Progenitor cell of endocrine pancreas (in vitro differentiated cells): ENCODE data around the gene SIM1. TPM values are rescaled to one million over a fixed set of nuclear protein-coding genes. Genes with fewer than 3 reads are reported as not detected.

ENCODE experiments used
- DNase-seq: peaks from one replicate; pipeline ENCODE4 v3.0.0; 2021; ENCODE audit warnings: low spot score; ENCODE audit not compliant: unreplicated experiment
- H3K27ac Mint-ChIP-seq: 2 replicates; pipeline ENCODE4 v1.8.0; 2021; ENCODE audit warnings: mild to moderate bottlenecking, moderate library complexity, mixed read lengths
- H3K27me3 Mint-ChIP-seq: 2 replicates; pipeline ENCODE4 v1.8.0; 2021; ENCODE audit warnings: mixed read lengths
- H3K36me3 Mint-ChIP-seq: 2 replicates; pipeline ENCODE4 v1.8.0; 2022; ENCODE audit warnings: mixed read lengths; ENCODE audit not compliant: insufficient read depth
- H3K4me1 Mint-ChIP-seq: 2 replicates; pipeline ENCODE4 v1.8.0; 2021; ENCODE audit warnings: low read depth, mixed read lengths
- H3K4me3 Mint-ChIP-seq: 2 replicates; pipeline ENCODE4 v1.8.0; 2021; ENCODE audit warnings: low read depth, mild to moderate bottlenecking, moderate library complexity, mixed read lengths
- H3K9me3 Mint-ChIP-seq: 2 replicates; pipeline ENCODE4 v1.8.0; 2021; ENCODE audit warnings: low read depth, mixed read lengths
- CTCF ChIP-seq: fragments of 200-600 bp; sonication (generic); IDR thresholded peaks from one replicate; pipeline ENCODE4 v1.5.0; 2021; ENCODE audit warnings: antibody characterized with exemption, mild to moderate bottlenecking; ENCODE audit not compliant: unreplicated experiment
- total RNA-seq: library from RNA; stranded (reverse); gene quantifications from 2 replicates; pipeline ENCODE4 v1.2.1, GENCODE V29; 2021

SIM1 gene
- total RNA-seq, 1 donor from 2014 or later: 6.9 TPM

GRCh38 chr6:100417036-100417435 lies 47.7 kb downstream of the SIM1 start:
- no peak for TF ChIP-seq CTCF
- Mint-ChIP-seq H3K4me1 (peaks cover 6% of the 10 kb centered on the region), H3K27me3 (no peaks in the 10 kb centered on the region), H3K27ac (no peak overlapping the region), H3K36me3 (no peaks in the 10 kb centered on the region), H3K4me3 (no peak overlapping the region), H3K9me3 (no peaks in the 10 kb centered on the region)
- no peak for DNase-seq

- Mint-ChIP-seq H3K4me3 (no peak overlapping the region), H3K27ac (no peak overlapping the region), H3K4me1 (peaks cover 2% of the 10 kb centered on the region), H3K36me3 (no peaks in the 10 kb centered on the region), H3K9me3 (no peaks in the 10 kb centered on the region), H3K27me3 (no peaks in the 10 kb centered on the region)
- DNase-seq: no peak
- no peak for TF ChIP-seq CTCF
Measured at GRCh38 chr6:100415768-100416167, 49.0 kb downstream of the SIM1 start.

- Mint-ChIP-seq H3K4me1 (no peaks in the 10 kb centered on the region), H3K4me3 (no peak overlapping the region), H3K27me3 (no peaks in the 10 kb centered on the region), H3K9me3 (no peaks in the 10 kb centered on the region), H3K27ac (no peak overlapping the region), H3K36me3 (no peaks in the 10 kb centered on the region)
- no peak for DNase-seq
- TF ChIP-seq CTCF: no peak
Measured at GRCh38 chr6:100412872-100413271, 51.8 kb downstream of the SIM1 start.

- Mint-ChIP-seq H3K9me3 (no peaks in the 10 kb centered on the region), H3K36me3 (no peaks in the 10 kb centered on the region), H3K27me3 (no peaks in the 10 kb centered on the region), H3K4me1 (no peaks in the 10 kb centered on the region), H3K4me3 (no peak overlapping the region), H3K27ac (no peak overlapping the region)
- TF ChIP-seq CTCF: no peak
- no peak for DNase-seq
Measured at GRCh38 chr6:100404051-100404450, 60.7 kb downstream of the SIM1 start.

- Mint-ChIP-seq H3K27ac (peak overlapping the region; percentile 39), H3K4me3 (no peak overlapping the region), H3K36me3 (peaks cover 2% of the 10 kb centered on the region), H3K9me3 (peaks cover 6% of the 10 kb centered on the region), H3K4me1 (no peaks in the 10 kb centered on the region), H3K27me3 (no peaks in the 10 kb centered on the region)
- DNase-seq: no peak
- TF ChIP-seq CTCF: no peak
Measured at GRCh38 chr6:100393493-100393892, 71.2 kb downstream of the SIM1 start.
